Body of pancreas (tissue), 4 donors: ENCODE results near the gene KRTAP10-12. TPM values are rescaled to one million over a fixed set of nuclear protein-coding genes. Genes with fewer than 3 reads are reported as not detected.

ENCODE experiments used
- ATAC-seq: fragments of 150-250 bp; one replicate; pipeline ENCODE4 v1.9.1; 2016
- DNase-seq, 4 donors: peaks; one replicate each; pipeline ENCODE4 v3.0.0-alpha.2; 2019
- H3K27ac ChIP-seq, 4 donors: fragments of 200-600 bp; sonication (generic); 1 replicate in 3 of 4; 2 replicates in 1 of 4; pipeline versions ENCODE4 v1.5.1 to v1.6.1; 2016 to 2019; ENCODE audit warnings: mild to moderate bottlenecking in 1 of 4, mixed read lengths in 1 of 4, moderate library complexity in 1 of 4
- H3K27me3 ChIP-seq, 2 donors: fragments of 200-600 bp; sonication (generic); one replicate each; pipeline ENCODE4 v1.6.0; 2016; ENCODE audit warnings: mild to moderate bottlenecking in 1 of 2
- H3K36me3 ChIP-seq, 2 donors: fragments of 200-600 bp; sonication (generic); replicated peaks in 1 of 2; 2 replicates each; pipeline ENCODE4 v1.5.1; 2016; ENCODE audit warnings: low read depth in 2 of 2; ENCODE audit not compliant: insufficient read depth in 1 of 2
- H3K4me1 ChIP-seq: fragments of 200-600 bp; sonication (generic); one replicate; pipeline ENCODE4 v1.6.0; 2016
- H3K4me3 ChIP-seq, 2 donors: fragments of 200-600 bp; sonication (generic); 1 replicate in 1 of 2; 2 replicates in 1 of 2; pipeline ENCODE4 v1.5.1; 2016 to 2019
- H3K9me3 ChIP-seq, 3 donors: fragments of 200-600 bp; sonication (generic); 1 replicate in 2 of 3; 2 replicates in 1 of 3; pipeline ENCODE4 v1.5.1; 2016
- POLR2A ChIP-seq, 3 donors: fragments of 450-650 bp; IDR thresholded peaks; one replicate each; pipeline ENCODE4 v1.6.1; 2016; ENCODE audit warnings: antibody characterized with exemption in 3 of 3, mild to moderate bottlenecking in 2 of 3
- WGBS, 2 donors: methylation state at CpG; one replicate each; pipeline ENCODE4 v1.1.5; 2017; 5-methylcytosine and 5-hydroxymethylcytosine counted together
- intact Hi-C: fragments of 100-400 bp; cut with DNase I; formaldehyde crosslinking; loops from one replicate; pipeline ENCODE4 v1.15.1; 2023
- total RNA-seq, 2 donors: library from RNA; depleted of rRNA; stranded (reverse); fragments of >200 nt; gene quantifications; one replicate each; pipeline ENCODE4 v1.1.0, GENCODE V29; 2016
- TF ChIP-seq, protein P1 (sequence below), 7 experiments: fragments of 450-650 bp in 4 of 7; fragments of 200-600 bp in 3 of 7; sonication (generic) in 3 of 7; IDR thresholded peaks; one replicate each; pipeline ENCODE4 v1.5.1; 2016 to 2019; ENCODE audit warnings: antibody characterized with exemption in 7 of 7

The KRTAP10-12 gene
- total RNA-seq, 2 donors from 2014 or later, result not detected

GRCh38 chr21:44664691-44665090, 32.3 kb upstream of the KRTAP10-12 start:
- no peak for TF ChIP-seq POLR2A (IDR thresholded peaks at IDR 0.05)
- TF ChIP-seq, protein P1, sequence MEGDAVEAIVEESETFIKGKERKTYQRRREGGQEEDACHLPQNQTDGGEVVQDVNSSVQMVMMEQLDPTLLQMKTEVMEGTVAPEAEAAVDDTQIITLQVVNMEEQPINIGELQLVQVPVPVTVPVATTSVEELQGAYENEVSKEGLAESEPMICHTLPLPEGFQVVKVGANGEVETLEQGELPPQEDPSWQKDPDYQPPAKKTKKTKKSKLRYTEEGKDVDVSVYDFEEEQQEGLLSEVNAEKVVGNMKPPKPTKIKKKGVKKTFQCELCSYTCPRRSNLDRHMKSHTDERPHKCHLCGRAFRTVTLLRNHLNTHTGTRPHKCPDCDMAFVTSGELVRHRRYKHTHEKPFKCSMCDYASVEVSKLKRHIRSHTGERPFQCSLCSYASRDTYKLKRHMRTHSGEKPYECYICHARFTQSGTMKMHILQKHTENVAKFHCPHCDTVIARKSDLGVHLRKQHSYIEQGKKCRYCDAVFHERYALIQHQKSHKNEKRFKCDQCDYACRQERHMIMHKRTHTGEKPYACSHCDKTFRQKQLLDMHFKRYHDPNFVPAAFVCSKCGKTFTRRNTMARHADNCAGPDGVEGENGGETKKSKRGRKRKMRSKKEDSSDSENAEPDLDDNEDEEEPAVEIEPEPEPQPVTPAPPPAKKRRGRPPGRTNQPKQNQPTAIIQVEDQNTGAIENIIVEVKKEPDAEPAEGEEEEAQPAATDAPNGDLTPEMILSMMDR (IDR thresholded peaks at IDR 0.05), result no peak
- H3K4me3 ChIP-seq, result no peak overlapping the region
- peaks cover 0 to 4% (median 0%) of the 10 kb centered on the region in 3 donors for H3K9me3 ChIP-seq
- H3K36me3 ChIP-seq, result no peaks in the 10 kb centered on the region
- no peaks in the 10 kb centered on the region for H3K4me1 ChIP-seq
- no peak for DNase-seq
- no peaks in the 10 kb centered on the region for H3K27me3 ChIP-seq
- no peak overlapping the region for H3K27ac ChIP-seq
- WGBS, 2 donors, result 58 to 67% methylated on average over 4 to 5 of the region's 5 CpGs
- ATAC-seq, result no peak
- intact Hi-C loops, result no loop called here

GRCh38 chr21:44666401-44667320, 30.3 kb upstream of the KRTAP10-12 start, which contains the start of gene KRTAP12-2:
Gene KRTAP12-2 (minus strand): TSS chr21:44666927. CDS start chr21:44666886, 41 bp downstream.
- WGBS, 2 donors, result 52 to 67% methylated on average over 12 to 18 of the region's 19 CpGs
- intact Hi-C loops, result no loop called here
- TF ChIP-seq POLR2A (IDR thresholded peaks at IDR 0.05), result no peak
- TF ChIP-seq, protein P1 (IDR thresholded peaks at IDR 0.05), result no peak

GRCh38 chr21:44667612-44668011, 29.4 kb upstream of the KRTAP10-12 start:
- 35 to 63% methylated on average over 1 of the region's 1 CpG for WGBS, 2 donors
- DNase-seq, result no peak
- ATAC-seq, result no peak
- Histone ChIP-seq H3K9me3 (peaks cover 0 to 12% (median under 1%) of the 10 kb centered on the region in 3 donors), H3K36me3 (no peaks in the 10 kb centered on the region), H3K27me3 (no peaks in the 10 kb centered on the region), H3K4me1 (no peaks in the 10 kb centered on the region), H3K27ac (no peak overlapping the region), H3K4me3 (no peak overlapping the region)
- intact Hi-C loops, result no loop called here
- TF ChIP-seq, protein P1 (IDR thresholded peaks at IDR 0.05), result no peak
- no peak for TF ChIP-seq POLR2A (IDR thresholded peaks at IDR 0.05)

More at GRCh38 chr21:44666401-44667320, 30.3 kb upstream of the KRTAP10-12 start, which contains the start of gene KRTAP12-2:
- Histone ChIP-seq H3K4me3 (no peak within 1 kb of the TSS), H3K27ac (no peak within 1 kb of the TSS), H3K4me1 (no peaks in the 10 kb centered on the region), H3K27me3 (no peaks in the 10 kb centered on the region), H3K36me3 (no peaks in the 10 kb centered on the region), H3K9me3 (peaks cover 0 to 8% (median 4%) of the 10 kb centered on the region in 3 donors)
- DNase-seq (no peak), ATAC-seq (no peak)

- no peaks in the 10 kb centered on the region for H3K4me1 ChIP-seq
- intact Hi-C loops, result no loop called here
- TF ChIP-seq POLR2A (IDR thresholded peaks at IDR 0.05), result no peak
- TF ChIP-seq, protein P1 (IDR thresholded peaks at IDR 0.05), result no peak
- DNase-seq (no peak), ATAC-seq (no peak)
- no peaks in the 10 kb centered on the region for H3K27me3 ChIP-seq
- no peak overlapping the region for H3K27ac ChIP-seq
- no peaks in the 10 kb centered on the region for H3K36me3 ChIP-seq
- WGBS, 2 donors, result 69 to 100% methylated on average over 1 to 3 of the region's 3 CpGs
- no peak overlapping the region for H3K4me3 ChIP-seq
- H3K9me3 ChIP-seq, result peaks cover 0 to 12% (median 0%) of the 10 kb centered on the region in 3 donors
Observed at GRCh38 chr21:44670642-44671432, 26.1 kb upstream of the KRTAP10-12 start.
